ENCODE measurements around the gene GID8.
A peak's percentile ranks its signal among the peaks of the same experiment; 100 is the strongest.

GID8 gene

GRCh38 chr20:62962891-62963613 lies 25.1 kb downstream of the GID8 start:
- Histone ChIP-seq H3K18ac (ENCODE audit: low read depth in 1 of 2, low read length in 2 of 2) (no peak overlapping the region), H3K9me3 (ENCODE audit: control insufficient read depth, low read length) (no peaks in the 10 kb centered on the region), H2AFZ (ENCODE audit: low read depth, low read length) (no peak overlapping the region), H3K4me1 (ENCODE audit: control insufficient read depth, insufficient read depth, low read depth, low read length) (peaks cover 2% of the 10 kb centered on the region), H4K91ac (ENCODE audit: low read length) (peak overlapping the region; percentile 9), H3K23ac (ENCODE audit: low read length in 2 of 2) (no peak overlapping the region), H3K27me3 (ENCODE audit: control insufficient read depth in 1 of 2, insufficient read depth in 1 of 2, low read length in 2 of 2) (peaks cover 11 to 27% of the 10 kb centered on the region in 2 experiments), H3K14ac (ENCODE audit: low read length in 2 of 2) (no peak overlapping the region), H3K36me3 (ENCODE audit: control insufficient read depth in 1 of 2, insufficient read depth in 2 of 2, low read depth in 1 of 2, low read length in 2 of 2) (peaks cover under 1 to 21% of the 10 kb centered on the region in 2 experiments), H4K8ac (ENCODE audit: low read length) (no peak overlapping the region), H3K79me1 (replicated peaks; ENCODE audit: low read length, poor library complexity, severe bottlenecking) (no peaks in the 10 kb centered on the region), H3K4ac (ENCODE audit: low read depth in 1 of 2, low read length in 2 of 2) (no peak overlapping the region), H3K9ac (ENCODE audit: low read length) (no peak overlapping the region), H3K4me2 (ENCODE audit: low read length, poor library complexity, severe bottlenecking) (no peak overlapping the region), H2BK15ac (ENCODE audit: low read depth, poor library complexity, severe bottlenecking) (no peak overlapping the region), H2BK12ac (ENCODE audit: low read length in 2 of 2) (no peak overlapping the region), H2BK5ac (ENCODE audit: low read depth, low read length, poor library complexity, severe bottlenecking) (no peak overlapping the region), H3K4me3 (ENCODE audit: insufficient read depth in 1 of 2, low read depth in 1 of 2, low read length in 2 of 2) (no peak overlapping the region), H2AK5ac (ENCODE audit: low read length, severe bottlenecking) (no peak overlapping the region), H2BK120ac (ENCODE audit: low read depth, low read length) (no peak overlapping the region), H3K27ac (ENCODE audit: low read length, poor library complexity, severe bottlenecking) (no peak overlapping the region)
- no peak for DNase-seq
- 96% methylated on average over 28 of the region's 32 CpGs for WGBS

DNA sequence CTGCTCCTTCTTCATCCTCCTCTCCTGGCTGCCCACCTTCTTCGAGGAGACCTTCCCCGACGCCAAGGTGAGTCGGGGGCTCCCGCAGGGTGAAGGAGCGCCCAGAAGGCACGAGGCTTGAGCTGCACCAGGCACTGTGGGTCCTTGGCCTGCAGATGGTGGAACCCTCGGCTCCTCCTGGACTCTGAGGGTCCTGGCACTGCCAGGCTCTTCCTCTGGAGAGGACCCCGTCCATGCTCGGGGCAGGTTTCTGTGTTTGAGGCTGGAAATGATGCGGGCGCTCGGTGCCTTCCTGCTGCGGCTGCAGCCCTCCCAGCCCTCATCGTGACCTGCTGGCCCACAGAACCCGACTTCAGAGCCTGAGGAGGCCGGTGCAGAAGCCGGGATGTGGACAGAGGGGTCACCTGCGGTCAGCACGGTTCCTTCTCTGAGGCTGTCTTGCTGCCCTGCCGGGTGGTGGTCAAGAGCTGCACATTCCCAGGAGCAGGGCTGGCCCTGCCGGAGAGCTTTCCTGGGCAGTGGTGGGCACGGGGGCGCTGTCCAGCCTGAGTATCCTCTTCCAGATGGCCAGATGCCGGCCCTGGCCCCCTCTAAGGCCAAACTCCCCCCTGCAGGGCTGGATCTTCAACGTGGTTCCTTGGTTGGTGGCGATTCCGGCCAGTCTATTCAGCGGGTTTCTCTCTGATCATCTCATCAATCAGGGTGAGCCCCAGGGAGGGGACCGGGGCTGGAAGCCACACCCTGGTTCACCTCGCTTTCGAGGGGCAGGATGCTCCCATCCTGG lies 25.9 kb downstream of the GID8 start:
- Histone ChIP-seq H3K4ac (ENCODE audit: low read depth in 1 of 2, low read length in 2 of 2) (no peak overlapping the region), H3K9me3 (ENCODE audit: control insufficient read depth, low read length) (no peaks in the 10 kb centered on the region), H2AFZ (ENCODE audit: low read depth, low read length) (no peak overlapping the region), H3K18ac (ENCODE audit: low read depth in 1 of 2, low read length in 2 of 2) (no peak overlapping the region), H2BK5ac (ENCODE audit: low read depth, low read length, poor library complexity, severe bottlenecking) (no peak overlapping the region), H3K23ac (ENCODE audit: low read length in 2 of 2) (no peak overlapping the region), H3K27ac (ENCODE audit: low read length, poor library complexity, severe bottlenecking) (no peak overlapping the region), H3K4me2 (ENCODE audit: low read length, poor library complexity, severe bottlenecking) (no peak overlapping the region), H2BK15ac (ENCODE audit: low read depth, poor library complexity, severe bottlenecking) (no peak overlapping the region), H3K14ac (ENCODE audit: low read length in 2 of 2) (no peak overlapping the region), H3K27me3 (ENCODE audit: control insufficient read depth in 1 of 2, insufficient read depth in 1 of 2, low read length in 2 of 2) (peaks cover 14 to 32% of the 10 kb centered on the region in 2 experiments), H4K91ac (ENCODE audit: low read length) (no peak overlapping the region), H4K8ac (ENCODE audit: low read length) (no peak overlapping the region), H3K79me1 (replicated peaks; ENCODE audit: low read length, poor library complexity, severe bottlenecking) (no peaks in the 10 kb centered on the region), H2AK5ac (ENCODE audit: low read length, severe bottlenecking) (no peak overlapping the region), H3K9ac (ENCODE audit: low read length) (no peak overlapping the region), H3K36me3 (ENCODE audit: control insufficient read depth in 1 of 2, insufficient read depth in 2 of 2, low read depth in 1 of 2, low read length in 2 of 2) (peaks cover 0 to 21% of the 10 kb centered on the region in 2 experiments), H2BK120ac (ENCODE audit: low read depth, low read length) (no peak overlapping the region), H3K4me3 (ENCODE audit: insufficient read depth in 1 of 2, low read depth in 1 of 2, low read length in 2 of 2) (no peak overlapping the region), H3K4me1 (ENCODE audit: control insufficient read depth, insufficient read depth, low read depth, low read length) (peaks cover 2% of the 10 kb centered on the region), H2BK12ac (ENCODE audit: low read length in 2 of 2) (no peak overlapping the region)
- DNase-seq: no peak
- 91% methylated on average over 32 of the region's 32 CpGs for WGBS

DNA sequence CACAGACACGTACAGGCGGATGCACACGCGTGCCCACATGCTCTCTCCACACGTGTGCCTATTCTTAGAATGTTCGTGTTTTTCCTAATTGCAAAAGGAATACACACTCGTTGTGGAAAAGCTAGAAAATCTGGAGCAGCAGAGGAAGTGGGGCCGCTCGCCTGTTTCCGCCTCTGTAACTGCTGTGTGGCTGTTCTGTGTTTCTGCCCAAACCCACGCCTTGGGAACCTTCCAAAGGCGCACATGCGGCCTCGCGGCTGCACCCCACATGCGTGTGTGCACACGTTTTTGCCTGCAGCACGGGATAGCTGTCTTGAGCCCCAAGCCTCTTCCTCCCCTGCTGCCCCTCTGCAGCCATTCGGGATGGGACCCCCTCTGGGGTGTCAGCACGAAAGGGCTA lies 26.8 kb downstream of the GID8 start:
- Histone ChIP-seq H4K91ac (ENCODE audit: low read length) (no peak overlapping the region), H2BK5ac (ENCODE audit: low read depth, low read length, poor library complexity, severe bottlenecking) (no peak overlapping the region), H3K27ac (ENCODE audit: low read length, poor library complexity, severe bottlenecking) (no peak overlapping the region), H2BK15ac (ENCODE audit: low read depth, poor library complexity, severe bottlenecking) (no peak overlapping the region), H3K18ac (ENCODE audit: low read depth in 1 of 2, low read length in 2 of 2) (no peak overlapping the region), H3K9ac (ENCODE audit: low read length) (no peak overlapping the region), H2AK5ac (ENCODE audit: low read length, severe bottlenecking) (no peak overlapping the region), H3K79me1 (replicated peaks; ENCODE audit: low read length, poor library complexity, severe bottlenecking) (no peaks in the 10 kb centered on the region), H3K14ac (ENCODE audit: low read length in 2 of 2) (no peak overlapping the region), H3K4me2 (ENCODE audit: low read length, poor library complexity, severe bottlenecking) (no peak overlapping the region), H2BK120ac (ENCODE audit: low read depth, low read length) (no peak overlapping the region), H2AFZ (ENCODE audit: low read depth, low read length) (no peak overlapping the region), H3K4ac (ENCODE audit: low read depth in 1 of 2, low read length in 2 of 2) (no peak overlapping the region), H3K4me1 (ENCODE audit: control insufficient read depth, insufficient read depth, low read depth, low read length) (no peaks in the 10 kb centered on the region), H3K36me3 (ENCODE audit: control insufficient read depth in 1 of 2, insufficient read depth in 2 of 2, low read depth in 1 of 2, low read length in 2 of 2) (peaks cover 0 to 16% of the 10 kb centered on the region in 2 experiments), H3K9me3 (ENCODE audit: control insufficient read depth, low read length) (no peaks in the 10 kb centered on the region), H2BK12ac (ENCODE audit: low read length in 2 of 2) (no peak overlapping the region), H3K4me3 (ENCODE audit: insufficient read depth in 1 of 2, low read depth in 1 of 2, low read length in 2 of 2) (no peak overlapping the region), H4K8ac (ENCODE audit: low read length) (no peak overlapping the region), H3K23ac (ENCODE audit: low read length in 2 of 2) (no peak overlapping the region), H3K27me3 (ENCODE audit: control insufficient read depth in 1 of 2, insufficient read depth in 1 of 2, low read length in 2 of 2) (peaks cover 22 to 37% of the 10 kb centered on the region in 2 experiments)
- whole genome bisulfite sequencing: 93% methylated on average over 20 of the region's 20 CpGs
- no peak for DNase-seq

DNA sequence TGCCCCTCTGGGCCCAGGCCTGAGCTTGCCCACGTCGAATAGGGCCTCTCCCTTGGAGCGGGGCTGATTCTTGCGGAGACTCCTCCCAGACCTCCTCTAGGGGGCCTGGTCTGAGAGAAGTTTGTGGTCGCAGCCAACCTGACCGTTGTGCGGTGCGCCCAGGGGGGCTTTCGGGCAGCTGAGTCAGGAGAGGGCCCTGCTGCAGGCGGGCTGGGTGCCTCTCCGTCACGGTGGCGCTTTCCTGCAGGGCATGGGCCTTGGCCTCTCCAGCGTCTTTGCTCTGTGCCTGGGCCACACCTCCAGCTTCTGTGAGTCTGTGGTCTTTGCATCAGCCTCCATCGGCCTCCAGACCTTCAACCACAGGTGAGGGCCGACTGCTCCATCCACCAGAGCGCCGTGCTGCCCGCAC lies 27.4 kb downstream of the GID8 start:
- no peak overlapping the region for H2AFZ ChIP-seq (ENCODE audit: low read depth, low read length)
- no peaks in the 10 kb centered on the region for H3K9me3 ChIP-seq (ENCODE audit: control insufficient read depth, low read length)
- no peak overlapping the region for H3K14ac ChIP-seq (ENCODE audit: low read length in 2 of 2)
- H3K18ac ChIP-seq (ENCODE audit: low read depth in 1 of 2, low read length in 2 of 2): no peak overlapping the region
- H3K36me3 ChIP-seq (ENCODE audit: control insufficient read depth in 1 of 2, insufficient read depth in 2 of 2, low read depth in 1 of 2, low read length in 2 of 2): peaks cover 0 to 16% of the 10 kb centered on the region in 2 experiments
- H2AK5ac ChIP-seq (ENCODE audit: low read length, severe bottlenecking): no peak overlapping the region
- no peak overlapping the region for H3K27ac ChIP-seq (ENCODE audit: low read length, poor library complexity, severe bottlenecking)
- no peak overlapping the region for H3K23ac ChIP-seq (ENCODE audit: low read length in 2 of 2)
- no peak overlapping the region for H3K4ac ChIP-seq (ENCODE audit: low read depth in 1 of 2, low read length in 2 of 2)
- DNase-seq: no peak
- H4K8ac ChIP-seq (ENCODE audit: low read length): no peak overlapping the region
- H2BK15ac ChIP-seq (ENCODE audit: low read depth, poor library complexity, severe bottlenecking): no peak overlapping the region
- H3K27me3 ChIP-seq (ENCODE audit: control insufficient read depth in 1 of 2, insufficient read depth in 1 of 2, low read length in 2 of 2): peaks cover 27 to 40% of the 10 kb centered on the region in 2 experiments
- H3K4me3 ChIP-seq (ENCODE audit: insufficient read depth in 1 of 2, low read depth in 1 of 2, low read length in 2 of 2): no peak overlapping the region
- whole genome bisulfite sequencing: 90% methylated on average over 19 of the region's 19 CpGs
- H4K91ac ChIP-seq (ENCODE audit: low read length): no peak overlapping the region
- H3K4me1 ChIP-seq (ENCODE audit: control insufficient read depth, insufficient read depth, low read depth, low read length): no peaks in the 10 kb centered on the region
- no peak overlapping the region for H2BK12ac ChIP-seq (ENCODE audit: low read length in 2 of 2)
- no peak overlapping the region for H3K4me2 ChIP-seq (ENCODE audit: low read length, poor library complexity, severe bottlenecking)
- no peak overlapping the region for H3K9ac ChIP-seq (ENCODE audit: low read length)
- H2BK5ac ChIP-seq (ENCODE audit: low read depth, low read length, poor library complexity, severe bottlenecking): no peak overlapping the region
- H2BK120ac ChIP-seq (ENCODE audit: low read depth, low read length): no peak overlapping the region
- H3K79me1 ChIP-seq (replicated peaks; ENCODE audit: low read length, poor library complexity, severe bottlenecking): no peaks in the 10 kb centered on the region
